Measurements from ENCODE around the gene SPAG8. TPM values are rescaled to one million over a fixed set of nuclear protein-coding genes. Genes with fewer than 3 reads are reported as not detected.

SPAG8 gene
- total RNA-seq, 2 experiments from 2014 or later, result 0.81 to 1.3 TPM

DNA sequence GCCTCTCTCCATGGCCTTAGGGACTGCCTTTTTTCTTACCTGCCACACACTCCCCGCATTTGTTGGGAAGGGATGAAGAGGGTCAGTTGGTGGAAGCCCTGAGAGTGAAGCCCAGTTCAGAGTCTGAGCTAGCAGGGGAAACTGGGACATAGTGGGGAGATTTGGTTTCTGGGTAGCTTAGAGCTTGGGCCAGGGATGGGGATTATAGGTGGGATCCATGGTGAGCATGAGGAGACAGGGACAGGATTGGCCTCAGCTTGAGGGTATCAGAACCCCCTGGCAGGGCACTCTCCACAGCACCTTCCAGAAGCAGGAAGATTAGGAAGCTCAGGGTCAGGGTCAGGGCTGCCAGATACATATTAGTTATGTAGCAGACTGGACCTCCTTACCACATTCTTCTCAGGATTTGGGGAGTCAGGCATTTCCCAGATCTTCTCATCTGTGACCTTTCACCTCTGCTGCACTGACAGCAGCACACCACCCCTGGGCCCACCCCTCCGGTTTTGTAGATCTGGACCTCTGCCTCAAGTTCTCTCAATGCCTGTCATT lies 40.3 kb upstream of the SPAG8 start:
- intact Hi-C loops (cut with DNase I, micrococcal nuclease), result no loop called here
- no peak overlapping the region for H3K27ac Mint-ChIP-seq
- Histone ChIP-seq H3K4me3 (ENCODE audit: low read length) (no peak overlapping the region), H3K4me1 (ENCODE audit: insufficient read depth, low read length) (no peaks in the 10 kb centered on the region), H3K9me3 (ENCODE audit: control insufficient read depth in 1 of 2, insufficient read depth in 1 of 2, low read length in 2 of 2) (no peaks in the 10 kb centered on the region), H3K36me3 (ENCODE audit: insufficient read depth, low read length) (peaks cover 2% of the 10 kb centered on the region), H3K27me3 (ENCODE audit: control insufficient read depth in 1 of 2, insufficient read depth in 2 of 2, low read length in 2 of 2) (no peaks in the 10 kb centered on the region), H3K27ac (ENCODE audit: low read depth in 1 of 2, low read length in 2 of 2) (no peak overlapping the region)
- CTCF ChIA-PET, result interaction anchor here (0.5 kb wide), 1 partner anchor 84 kb away, joined by 3 read pairs; no protein-coding TSS in a partner anchor
- H3K36me3 Mint-ChIP-seq (ENCODE audit: low read depth), result peaks cover 10% of the 10 kb centered on the region
- TF ChIP-seq, protein P1, sequence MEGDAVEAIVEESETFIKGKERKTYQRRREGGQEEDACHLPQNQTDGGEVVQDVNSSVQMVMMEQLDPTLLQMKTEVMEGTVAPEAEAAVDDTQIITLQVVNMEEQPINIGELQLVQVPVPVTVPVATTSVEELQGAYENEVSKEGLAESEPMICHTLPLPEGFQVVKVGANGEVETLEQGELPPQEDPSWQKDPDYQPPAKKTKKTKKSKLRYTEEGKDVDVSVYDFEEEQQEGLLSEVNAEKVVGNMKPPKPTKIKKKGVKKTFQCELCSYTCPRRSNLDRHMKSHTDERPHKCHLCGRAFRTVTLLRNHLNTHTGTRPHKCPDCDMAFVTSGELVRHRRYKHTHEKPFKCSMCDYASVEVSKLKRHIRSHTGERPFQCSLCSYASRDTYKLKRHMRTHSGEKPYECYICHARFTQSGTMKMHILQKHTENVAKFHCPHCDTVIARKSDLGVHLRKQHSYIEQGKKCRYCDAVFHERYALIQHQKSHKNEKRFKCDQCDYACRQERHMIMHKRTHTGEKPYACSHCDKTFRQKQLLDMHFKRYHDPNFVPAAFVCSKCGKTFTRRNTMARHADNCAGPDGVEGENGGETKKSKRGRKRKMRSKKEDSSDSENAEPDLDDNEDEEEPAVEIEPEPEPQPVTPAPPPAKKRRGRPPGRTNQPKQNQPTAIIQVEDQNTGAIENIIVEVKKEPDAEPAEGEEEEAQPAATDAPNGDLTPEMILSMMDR (IDR thresholded peaks at IDR 0.05), result no peak
- ATAC-seq (ENCODE audit: poor library complexity) (no peak), DNase-seq (no peak)
- H3K9me3 Mint-ChIP-seq, result no peaks in the 10 kb centered on the region
- H3K27me3 Mint-ChIP-seq, result no peaks in the 10 kb centered on the region
- no peaks in the 10 kb centered on the region for H3K4me1 Mint-ChIP-seq (ENCODE audit: low read depth)
- POLR2A ChIA-PET, result no interaction called here
- H3K4me3 Mint-ChIP-seq, result no peak overlapping the region

DNA sequence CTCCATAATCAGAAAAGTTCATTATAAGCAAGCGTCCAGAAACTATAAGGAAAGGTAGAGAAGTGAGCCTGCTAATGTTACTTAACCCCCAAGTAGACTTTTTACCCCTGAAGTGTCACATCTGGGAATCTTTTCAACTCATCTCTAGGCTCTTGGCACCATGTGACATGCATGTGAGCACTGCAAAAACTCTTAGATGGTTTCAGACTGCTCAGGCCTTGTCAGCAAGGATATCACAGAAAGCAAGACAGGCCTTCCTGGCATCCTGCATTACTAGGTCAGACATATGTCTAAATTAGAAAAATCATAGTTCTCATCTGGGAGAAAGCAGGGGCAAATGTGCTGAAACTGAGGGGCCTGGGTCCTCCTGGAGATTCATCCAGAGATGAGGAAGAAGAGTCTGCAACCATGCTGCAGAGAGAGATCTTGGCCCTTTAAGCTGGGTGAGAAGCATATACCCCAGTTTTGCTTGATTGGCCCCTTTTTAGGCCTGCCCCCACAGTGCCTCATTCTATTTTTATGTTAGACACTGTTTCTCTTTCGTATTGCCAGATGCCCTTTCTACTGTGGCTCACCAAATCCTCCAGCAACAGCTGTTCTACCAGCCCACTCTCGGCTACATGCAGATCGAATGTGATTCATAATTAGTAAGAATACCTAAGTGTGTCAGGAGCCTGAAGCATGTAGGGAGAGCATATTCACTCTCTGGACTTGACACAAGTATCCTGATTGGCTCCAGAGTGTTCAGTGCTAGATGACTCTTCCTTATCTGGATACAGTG lies 35.9 kb upstream of the SPAG8 start:
- POLR2A ChIA-PET, result no interaction called here
- DNase-seq (no peak), ATAC-seq (ENCODE audit: poor library complexity) (no peak)
- no peaks in the 10 kb centered on the region for H3K27me3 Mint-ChIP-seq
- TF ChIP-seq, protein P1 (IDR thresholded peaks at IDR 0.05), result no peak
- no peaks in the 10 kb centered on the region for H3K9me3 Mint-ChIP-seq
- peaks cover 3% of the 10 kb centered on the region for H3K36me3 ChIP-seq (ENCODE audit: insufficient read depth, low read length)
- H3K27ac ChIP-seq (ENCODE audit: low read depth in 1 of 2, low read length in 2 of 2), result no peak overlapping the region
- peaks cover 26% of the 10 kb centered on the region for H3K4me1 ChIP-seq (ENCODE audit: insufficient read depth, low read length)
- CTCF ChIA-PET, result no interaction called here
- intact Hi-C loops (cut with DNase I, micrococcal nuclease), result no loop called here
- H3K4me3 ChIP-seq (ENCODE audit: low read length), result no peak overlapping the region
- peaks cover 22% of the 10 kb centered on the region for H3K4me1 Mint-ChIP-seq (ENCODE audit: low read depth)
- H3K4me3 Mint-ChIP-seq, result no peak overlapping the region
- H3K27me3 ChIP-seq (ENCODE audit: control insufficient read depth in 1 of 2, insufficient read depth in 2 of 2, low read length in 2 of 2), result no peaks in the 10 kb centered on the region
- H3K36me3 Mint-ChIP-seq (ENCODE audit: low read depth), result peaks cover 15% of the 10 kb centered on the region
- no peaks in the 10 kb centered on the region for H3K9me3 ChIP-seq (ENCODE audit: control insufficient read depth in 1 of 2, insufficient read depth in 1 of 2, low read length in 2 of 2)
- H3K27ac Mint-ChIP-seq, result no peak overlapping the region

DNA sequence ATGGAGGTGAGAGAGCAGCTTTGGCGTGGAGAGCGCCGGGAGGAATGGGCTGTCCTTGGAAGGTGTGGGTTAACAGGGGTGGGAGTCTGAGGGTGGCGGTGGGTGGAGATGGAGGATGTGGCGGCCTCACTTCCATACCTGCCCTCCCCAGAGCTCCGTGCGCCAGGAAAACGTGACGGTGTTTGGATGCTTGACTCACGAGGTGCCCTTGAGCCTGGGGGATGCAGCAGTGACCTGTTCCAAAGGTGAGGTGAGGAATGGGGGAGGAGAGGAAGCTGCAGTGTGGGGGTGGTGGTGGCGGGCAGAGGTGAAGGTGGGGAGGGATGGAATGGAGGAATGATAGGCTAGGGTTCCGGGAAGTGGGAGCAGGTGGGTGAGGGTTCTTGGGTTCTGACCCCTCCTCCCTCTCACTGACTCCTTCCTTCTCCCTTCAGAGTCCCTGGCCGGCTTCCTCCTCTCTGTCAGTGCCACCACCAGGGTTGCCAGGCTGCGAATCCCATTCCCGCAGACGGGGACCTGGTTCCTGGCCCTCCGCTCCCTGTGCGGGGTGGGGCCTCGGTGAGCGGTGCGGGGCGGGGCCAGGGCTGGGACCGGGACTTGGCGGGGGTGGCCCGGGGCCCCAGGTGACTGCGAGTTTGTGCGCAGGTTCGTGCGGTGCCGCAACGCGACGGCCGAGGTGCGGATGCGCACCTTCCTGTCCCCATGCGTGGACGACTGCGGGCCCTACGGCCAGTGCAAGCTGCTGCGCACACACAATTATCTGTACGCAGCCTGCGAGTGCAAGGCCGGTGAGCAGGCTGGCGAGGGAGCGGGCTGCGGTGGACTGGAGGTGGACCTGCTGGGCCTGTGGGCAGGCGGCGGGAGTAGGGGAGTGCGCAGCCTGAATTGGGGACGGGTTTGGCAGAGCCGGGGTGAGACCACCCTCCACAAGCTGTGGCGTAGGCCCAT lies 34.0 kb upstream of the SPAG8 start:
- TF ChIP-seq, protein P1 (IDR thresholded peaks at IDR 0.05), result no peak
- H3K4me3 ChIP-seq (ENCODE audit: low read length), result peak overlapping the region; percentile 6
- Mint-ChIP-seq H3K27me3 (no peaks in the 10 kb centered on the region), H3K9me3 (no peaks in the 10 kb centered on the region), H3K27ac (peak overlapping the region; percentile 25), H3K4me3 (peak overlapping the region; percentile 31), H3K36me3 (ENCODE audit: low read depth) (peaks cover 15% of the 10 kb centered on the region), H3K4me1 (ENCODE audit: low read depth) (peaks cover 22% of the 10 kb centered on the region)
- peaks cover 3% of the 10 kb centered on the region for H3K36me3 ChIP-seq (ENCODE audit: insufficient read depth, low read length)
- POLR2A ChIA-PET, result interaction anchor here (1.0 to 1.2 kb wide), 3 partner anchors 34 to 114 kb away, joined by 3 to 11 read pairs (median 3); partner anchors contain the start of genes CREB3, SPAG8 and TLN1
- peak overlapping the region in 1 of 2 donors; percentile 56 for H3K27ac ChIP-seq (ENCODE audit: low read depth in 1 of 2, low read length in 2 of 2)
- CTCF ChIA-PET, result interaction anchor here (1.3 kb wide), 1 partner anchor 20 kb away, joined by 5 read pairs; no protein-coding TSS in a partner anchor
- peaks cover 26% of the 10 kb centered on the region for H3K4me1 ChIP-seq (ENCODE audit: insufficient read depth, low read length)
- no peaks in the 10 kb centered on the region for H3K27me3 ChIP-seq (ENCODE audit: control insufficient read depth in 1 of 2, insufficient read depth in 2 of 2, low read length in 2 of 2)
- H3K9me3 ChIP-seq (ENCODE audit: control insufficient read depth in 1 of 2, insufficient read depth in 1 of 2, low read length in 2 of 2), result no peaks in the 10 kb centered on the region
- ATAC-seq (ENCODE audit: poor library complexity) (no peak), DNase-seq (peak in 3 of 14 experiments; percentile 10 to 18 (median 16))
- intact Hi-C loops (cut with DNase I, micrococcal nuclease), result loop anchor here in 1 of 2 experiments (2.0 kb wide), 1 partner anchor 17 kb away; the partner anchor contains the start of genes FAM221B and TMEM8B
